Keratinocyte (primary cell): ENCODE results near the gene ZMIZ1.

Source experiments
- CTCF ChIP-seq, 3 experiments: IDR thresholded peaks in 1 of 3; conservative IDR thresholded peaks in 1 of 3; optimal IDR thresholded peaks in 1 of 3; 2 replicates in 2 of 3; 3 replicates in 1 of 3; pipeline versions ENCODE3 to v1.5.1; 2011; ENCODE audit warnings: low read length in 3 of 3, mild to moderate bottlenecking in 3 of 3, moderate library complexity in 2 of 3, control low read depth in 1 of 3, inconsistent platforms in 1 of 3; ENCODE audit not compliant: insufficient read depth in 2 of 3; ENCODE audit errors: extremely low read depth in 1 of 3
- EZH2 ChIP-seq: IDR thresholded peaks from one replicate; pipeline ENCODE4 v1.6.1; 2012; ENCODE audit warnings: inconsistent platforms, mild to moderate bottlenecking, low read length, moderate library complexity

- TF ChIP-seq CTCF (optimal IDR thresholded peaks at IDR 0.05 in 1 of 3, IDR thresholded peaks at IDR 0.05 in 1 of 3, conservative IDR thresholded peaks at IDR 0.05 in 1 of 3; ENCODE audit: extremely low read depth in 1 of 3, insufficient read depth in 2 of 3, low read length in 3 of 3): no peak
- TF ChIP-seq EZH2: no peak
These were observed 252.2 kb downstream of the ZMIZ1 start for GRCh38 chr10:79320820-79321493.
